KMS-11 (cell line): ENCODE measurements around the gene VAV2.

Experiments
- H2AFZ ChIP-seq: fragments of 200-600 bp; sonication (generic); 2 replicates; pipeline ENCODE4 v1.6.1; 2016; ENCODE audit warnings: antibody characterized with exemption, mixed run types, low read depth
- H3K27ac ChIP-seq: fragments of 200-600 bp; sonication (generic); 2 replicates; pipeline ENCODE4 v1.6.1; 2016; ENCODE audit warnings: mild to moderate bottlenecking, mixed run types
- H3K27me3 ChIP-seq: fragments of 200-600 bp; sonication (generic); 2 replicates; pipeline ENCODE4 v1.6.1; 2017; ENCODE audit warnings: mild to moderate bottlenecking, low read depth, mixed run types, moderate library complexity; ENCODE audit not compliant: insufficient read depth
- H3K36me3 ChIP-seq: fragments of 200-600 bp; sonication (generic); 2 replicates; pipeline ENCODE4 v1.6.1; 2017; ENCODE audit warnings: mild to moderate bottlenecking, mixed run types; ENCODE audit not compliant: insufficient read depth
- H3K4me1 ChIP-seq: fragments of 200-600 bp; sonication (generic); 2 replicates; pipeline ENCODE4 v1.6.1; 2016; ENCODE audit warnings: mild to moderate bottlenecking, low read depth, mixed run types; ENCODE audit not compliant: poor library complexity, severe bottlenecking
- H3K4me2 ChIP-seq: fragments of 200-600 bp; sonication (generic); 2 replicates; pipeline ENCODE4 v1.7.0; 2016; ENCODE audit warnings: mild to moderate bottlenecking, mixed run types
- H3K4me3 ChIP-seq: fragments of 200-600 bp; sonication (generic); IDR thresholded peaks from 2 replicates; pipeline ENCODE4 v1.6.1; 2017; ENCODE audit warnings: low read depth, low read length, mixed read lengths; ENCODE audit not compliant: insufficient read depth
- H3K79me2 ChIP-seq: fragments of 200-600 bp; sonication (generic); 2 replicates; pipeline ENCODE4 v1.6.1; 2016; ENCODE audit warnings: low read depth, mixed run types; ENCODE audit not compliant: insufficient read depth
- H3K9ac ChIP-seq: fragments of 200-600 bp; sonication (generic); 2 replicates; pipeline ENCODE4 v1.6.1; 2016; ENCODE audit warnings: mild to moderate bottlenecking, mixed run types
- H4K20me1 ChIP-seq: fragments of 200-600 bp; sonication (generic); 2 replicates; pipeline ENCODE4 v1.6.1; 2016; ENCODE audit warnings: mild to moderate bottlenecking, mixed run types; ENCODE audit not compliant: insufficient read depth
- CTCF ChIP-seq: fragments of 200-600 bp; sonication (generic); conservative IDR thresholded peaks from 2 replicates; pipeline ENCODE4 v1.6.1; 2017; ENCODE audit warnings: low read depth, mild to moderate bottlenecking, antibody characterized with exemption, low read length, moderate library complexity, mixed read lengths

The VAV2 gene

GRCh38 chr9:133791069-133791468, 201.1 kb downstream of the VAV2 start:
- H3K4me3 ChIP-seq = no peak overlapping the region
- H3K36me3 ChIP-seq = no peaks in the 10 kb centered on the region
- no peak for TF ChIP-seq CTCF
- no peak overlapping the region for H2AFZ ChIP-seq
- H3K4me2 ChIP-seq = no peak overlapping the region
- H3K27me3 ChIP-seq = no peaks in the 10 kb centered on the region
- H3K27ac ChIP-seq = no peak overlapping the region
- no peaks in the 10 kb centered on the region for H3K79me2 ChIP-seq
- H3K4me1 ChIP-seq = no peaks in the 10 kb centered on the region
- H3K9ac ChIP-seq = no peak overlapping the region
- H4K20me1 ChIP-seq = no peaks in the 10 kb centered on the region

- no peak for TF ChIP-seq CTCF
- H3K4me2 ChIP-seq = no peak overlapping the region
- no peaks in the 10 kb centered on the region for H3K4me1 ChIP-seq
These were observed 202.3 kb downstream of the VAV2 start for GRCh38 chr9:133789778-133790177.

GRCh38 chr9:133788819-133789717, 203.1 kb downstream of the VAV2 start:
- Histone ChIP-seq H3K4me1 (no peaks in the 10 kb centered on the region), H3K36me3 (no peaks in the 10 kb centered on the region), H3K27me3 (no peaks in the 10 kb centered on the region), H3K4me3 (no peak overlapping the region), H3K27ac (no peak overlapping the region), H3K9ac (no peak overlapping the region), H4K20me1 (no peaks in the 10 kb centered on the region), H2AFZ (no peak overlapping the region), H3K79me2 (no peaks in the 10 kb centered on the region), H3K4me2 (no peak overlapping the region)
- no peak for TF ChIP-seq CTCF

More at GRCh38 chr9:133789778-133790177, 202.3 kb downstream of the VAV2 start:
- Histone ChIP-seq H3K4me3 (no peak overlapping the region), H3K27ac (no peak overlapping the region), H2AFZ (no peak overlapping the region), H3K27me3 (no peaks in the 10 kb centered on the region), H4K20me1 (no peaks in the 10 kb centered on the region), H3K9ac (no peak overlapping the region), H3K36me3 (no peaks in the 10 kb centered on the region), H3K79me2 (no peaks in the 10 kb centered on the region)

GRCh38 chr9:133788045-133788818, 203.9 kb downstream of the VAV2 start:
- H3K79me2 ChIP-seq = no peaks in the 10 kb centered on the region
- no peaks in the 10 kb centered on the region for H3K27me3 ChIP-seq
- no peaks in the 10 kb centered on the region for H3K36me3 ChIP-seq
- no peak overlapping the region for H3K9ac ChIP-seq
- H3K4me2 ChIP-seq = no peak overlapping the region
- H2AFZ ChIP-seq = no peak overlapping the region
- H3K4me1 ChIP-seq = no peaks in the 10 kb centered on the region
- TF ChIP-seq CTCF = no peak
- no peaks in the 10 kb centered on the region for H4K20me1 ChIP-seq
- no peak overlapping the region for H3K4me3 ChIP-seq
- H3K27ac ChIP-seq = no peak overlapping the region
